ENCODE data around the gene HAPLN3. TPM values are rescaled to one million over a fixed set of nuclear protein-coding genes. Genes with fewer than 3 reads are reported as not detected.

Gene HAPLN3
- polyA plus RNA-seq, 2 of the 4 experiments (the other 2 are of a cell fraction): 8.5 to 39.7 TPM

DNA sequence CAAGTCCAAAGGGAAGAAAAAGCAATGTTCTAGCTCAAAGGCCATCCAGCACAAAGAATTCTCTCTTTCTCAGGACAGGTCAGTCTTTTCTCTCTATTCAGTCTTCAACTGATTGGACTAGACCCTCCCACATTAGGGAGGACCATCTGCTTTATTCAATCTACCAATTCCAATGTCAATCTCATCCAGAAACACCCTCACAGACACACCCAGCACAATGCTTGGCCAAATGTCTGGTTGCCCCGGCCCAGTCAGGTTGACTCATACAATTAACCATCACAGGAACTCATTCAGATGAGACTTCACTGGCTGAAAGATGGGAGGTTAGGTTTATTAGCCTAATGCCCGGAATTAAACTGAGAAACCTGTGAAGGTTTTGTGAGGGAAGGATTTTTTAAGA, 59.7 kb downstream of the HAPLN3 start:
- FAIRE-seq (peak; percentile 46), ATAC-seq (no peak), DNase-seq (ENCODE audit: low read depth in 1 of 2, low spot score in 1 of 2) (no peak)
- TF ChIP-seq, protein P1, sequence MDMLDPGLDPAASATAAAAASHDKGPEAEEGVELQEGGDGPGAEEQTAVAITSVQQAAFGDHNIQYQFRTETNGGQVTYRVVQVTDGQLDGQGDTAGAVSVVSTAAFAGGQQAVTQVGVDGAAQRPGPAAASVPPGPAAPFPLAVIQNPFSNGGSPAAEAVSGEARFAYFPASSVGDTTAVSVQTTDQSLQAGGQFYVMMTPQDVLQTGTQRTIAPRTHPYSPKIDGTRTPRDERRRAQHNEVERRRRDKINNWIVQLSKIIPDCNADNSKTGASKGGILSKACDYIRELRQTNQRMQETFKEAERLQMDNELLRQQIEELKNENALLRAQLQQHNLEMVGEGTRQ (IDR thresholded peaks at IDR 0.05): 0 out of 2 replicates have a peak, but pooled peaks have one; percentile 10
- no peak for TF ChIP-seq EP300 (IDR thresholded peaks at IDR 0.05)
- no peak for TF ChIP-seq HDAC2 (IDR thresholded peaks at IDR 0.05)
- no peak overlapping the region for H3K4me2 ChIP-seq
- ChIA-PET POLR2A (no interaction called here), CTCF (interaction anchor here (0.7 to 15.7 kb wide), 16 partner anchors 8 to 358 kb away, joined by 3 to 297 read pairs (median 10); partner anchors contain the start of gene ISG20)
- H3K9me3 ChIP-seq: no peaks in the 10 kb centered on the region
- H3K4me3 ChIP-seq: no peak overlapping the region
- no peaks in the 10 kb centered on the region; the same call in 2 of the 3 replicates for H3K4me1 ChIP-seq
- no peak overlapping the region for H3K27ac ChIP-seq
- 21% methylated on average over 2 of the region's 2 CpGs for WGBS (ENCODE audit: missing lambda C conversion rate)

DNA sequence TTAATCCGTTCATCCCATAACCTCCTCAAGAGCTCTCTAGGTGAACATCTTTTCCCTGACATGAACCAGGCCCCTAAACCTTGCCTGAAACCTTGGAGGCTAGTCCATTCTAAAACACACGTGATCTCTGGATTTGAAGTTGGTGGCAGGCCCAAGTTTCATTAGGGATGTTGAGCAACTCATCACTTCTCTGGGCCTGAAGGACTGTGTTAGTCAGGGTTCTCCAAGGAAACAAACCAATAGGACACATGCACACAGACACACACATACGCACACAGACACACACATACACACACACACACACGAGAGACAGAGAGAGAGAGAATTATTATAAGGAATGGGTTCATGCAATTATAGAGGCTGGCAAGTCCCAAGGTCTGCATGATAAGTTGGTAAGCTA, 60.2 kb downstream of the HAPLN3 start:
- ChIA-PET CTCF (interaction anchor here (0.7 to 15.7 kb wide), 35 partner anchors 8 to 362 kb away, joined by 3 to 297 read pairs (median 4); partner anchors contain the start of gene ISG20), POLR2A (no interaction called here)
- Histone ChIP-seq H3K4me3 (no peak overlapping the region), H3K4me2 (no peak overlapping the region), H3K27ac (no peak overlapping the region), H3K4me1 (no peaks in the 10 kb centered on the region; the same call in 2 of the 3 replicates), H3K9me3 (no peaks in the 10 kb centered on the region)
- DNase-seq (ENCODE audit: low read depth in 1 of 2, low spot score in 1 of 2): no peak
- no peak for TF ChIP-seq TFCP2L1 (CRISPR knock-in tag; IDR thresholded peaks at IDR 0.05)
- WGBS (ENCODE audit: missing lambda C conversion rate): 71% methylated on average over 4 of the region's 4 CpGs
- no peak for ATAC-seq
- no peak for FAIRE-seq

DNA sequence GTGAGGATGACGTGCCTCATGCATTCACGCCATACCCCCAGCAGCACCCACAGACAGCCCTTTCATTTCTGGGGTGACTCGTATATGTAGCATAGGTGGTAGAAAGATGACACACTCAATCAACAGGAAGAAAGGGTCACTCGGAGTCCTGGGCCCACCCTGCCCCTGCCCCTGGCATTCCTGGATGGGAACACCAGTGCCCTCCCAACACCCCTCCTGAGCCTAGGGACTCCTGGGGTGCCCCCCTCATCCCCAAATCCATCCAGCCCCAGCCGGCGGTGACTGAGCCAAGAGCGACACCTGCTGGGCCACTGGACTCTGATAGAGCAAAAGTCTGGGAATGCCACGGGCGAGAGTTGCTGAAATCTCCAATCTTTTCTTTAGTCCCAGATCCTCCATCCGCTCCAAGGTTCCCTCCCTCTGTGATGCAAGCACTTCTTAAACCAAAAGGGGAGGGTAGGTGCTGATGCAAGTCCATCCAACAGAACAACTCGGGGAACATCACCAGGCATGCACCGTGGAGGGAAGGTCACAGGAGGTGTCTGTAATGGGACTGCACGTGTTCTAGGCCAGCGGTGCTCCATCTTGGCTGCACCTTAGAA, 61.0 kb downstream of the HAPLN3 start:
- POLR2A ChIA-PET: interaction anchor here (1.1 kb wide), 1 partner anchor 177 kb away, joined by 3 read pairs; no protein-coding TSS in a partner anchor
- ATAC-seq (peak; percentile 61 to 87), DNase-seq (ENCODE audit: low read depth in 1 of 2, low spot score in 1 of 2) (peak; percentile 44 to 57), FAIRE-seq (peak; percentile 77)
- H3K4me1 ChIP-seq: no peaks in the 10 kb centered on the region; the same call in 2 of the 3 replicates
- 31% methylated on average over 14 of the region's 14 CpGs for WGBS (ENCODE audit: missing lambda C conversion rate)
- CTCF ChIA-PET: interaction anchor here (0.6 to 15.7 kb wide), 40 partner anchors 9 to 361 kb away, joined by 3 to 297 read pairs (median 4); partner anchors contain the start of gene ISG20
- H3K27ac ChIP-seq: no peak overlapping the region
- no peaks in the 10 kb centered on the region for H3K9me3 ChIP-seq
- 0 out of 3 replicates have a peak overlapping the region, but pooled peaks have one; percentile 4 for H3K4me2 ChIP-seq
- H3K4me3 ChIP-seq: no peak overlapping the region
- TF ChIP-seq, protein P2, sequence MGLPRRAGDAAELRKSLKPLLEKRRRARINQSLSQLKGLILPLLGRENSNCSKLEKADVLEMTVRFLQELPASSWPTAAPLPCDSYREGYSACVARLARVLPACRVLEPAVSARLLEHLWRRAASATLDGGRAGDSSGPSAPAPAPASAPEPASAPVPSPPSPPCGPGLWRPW (IDR thresholded peaks at IDR 0.05): no peak
- TF ChIP-seq, protein P3, sequence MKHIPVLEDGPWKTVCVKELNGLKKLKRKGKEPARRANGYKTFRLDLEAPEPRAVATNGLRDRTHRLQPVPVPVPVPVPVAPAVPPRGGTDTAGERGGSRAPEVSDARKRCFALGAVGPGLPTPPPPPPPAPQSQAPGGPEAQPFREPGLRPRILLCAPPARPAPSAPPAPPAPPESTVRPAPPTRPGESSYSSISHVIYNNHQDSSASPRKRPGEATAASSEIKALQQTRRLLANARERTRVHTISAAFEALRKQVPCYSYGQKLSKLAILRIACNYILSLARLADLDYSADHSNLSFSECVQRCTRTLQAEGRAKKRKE (CRISPR knock-in tag; IDR thresholded peaks at IDR 0.05; ENCODE audit: low read depth): no peak
- TF ChIP-seq NR3C1 (IDR thresholded peaks at IDR 0.05) (no peak), FOSL2 (IDR thresholded peaks at IDR 0.05) (no peak), FOSL2 (CRISPR knock-in tag; IDR thresholded peaks at IDR 0.05) (peak; percentile 42; the same call in 1 of the 2 replicates), HOXB13 (CRISPR knock-in tag; IDR thresholded peaks at IDR 0.05; ENCODE audit: low read depth) (no peak), HDAC2 (IDR thresholded peaks at IDR 0.05) (no peak), HEYL (CRISPR knock-in tag; IDR thresholded peaks at IDR 0.05) (no peak), PHF8 (IDR thresholded peaks at IDR 0.05; ENCODE audit: borderline replicate concordance, low read depth) (no peak), ESRRA (IDR thresholded peaks at IDR 0.05; ENCODE audit: borderline replicate concordance, low read length) (no peak), CHD4 (IDR thresholded peaks at IDR 0.05; ENCODE audit: borderline replicate concordance) (no peak), SMC3 (IDR thresholded peaks at IDR 0.05) (peak; percentile 94), FOXS1 (CRISPR knock-in tag; IDR thresholded peaks at IDR 0.05) (no peak), ZNF302 (CRISPR knock-in tag; IDR thresholded peaks at IDR 0.05) (no peak), EHMT2 (IDR thresholded peaks at IDR 0.05; ENCODE audit: low read depth) (no peak), GATA3 (IDR thresholded peaks at IDR 0.05; ENCODE audit: borderline replicate concordance) (no peak), RFX5 (IDR thresholded peaks at IDR 0.05) (no peak), FOSB (CRISPR knock-in tag; IDR thresholded peaks at IDR 0.05) (no peak), NFE2L2 (conservative IDR thresholded peaks at IDR 0.05; ENCODE audit: low read length) (no peak), NPAS2 (CRISPR knock-in tag; IDR thresholded peaks at IDR 0.05; ENCODE audit: borderline replicate concordance) (no peak), CBX2 (IDR thresholded peaks at IDR 0.05; ENCODE audit: borderline replicate concordance, low read depth) (no peak), RCOR1 (IDR thresholded peaks at IDR 0.05; ENCODE audit: low read depth, low read length) (no peak), RAD21 (conservative IDR thresholded peaks at IDR 0.05 in 1 of 2, IDR thresholded peaks at IDR 0.05 in 1 of 2) (peak; percentile 95 to 96), KDM5A (IDR thresholded peaks at IDR 0.05) (no peak), JUNB (IDR thresholded peaks at IDR 0.05) (no peak)
- TF ChIP-seq, protein P4, sequence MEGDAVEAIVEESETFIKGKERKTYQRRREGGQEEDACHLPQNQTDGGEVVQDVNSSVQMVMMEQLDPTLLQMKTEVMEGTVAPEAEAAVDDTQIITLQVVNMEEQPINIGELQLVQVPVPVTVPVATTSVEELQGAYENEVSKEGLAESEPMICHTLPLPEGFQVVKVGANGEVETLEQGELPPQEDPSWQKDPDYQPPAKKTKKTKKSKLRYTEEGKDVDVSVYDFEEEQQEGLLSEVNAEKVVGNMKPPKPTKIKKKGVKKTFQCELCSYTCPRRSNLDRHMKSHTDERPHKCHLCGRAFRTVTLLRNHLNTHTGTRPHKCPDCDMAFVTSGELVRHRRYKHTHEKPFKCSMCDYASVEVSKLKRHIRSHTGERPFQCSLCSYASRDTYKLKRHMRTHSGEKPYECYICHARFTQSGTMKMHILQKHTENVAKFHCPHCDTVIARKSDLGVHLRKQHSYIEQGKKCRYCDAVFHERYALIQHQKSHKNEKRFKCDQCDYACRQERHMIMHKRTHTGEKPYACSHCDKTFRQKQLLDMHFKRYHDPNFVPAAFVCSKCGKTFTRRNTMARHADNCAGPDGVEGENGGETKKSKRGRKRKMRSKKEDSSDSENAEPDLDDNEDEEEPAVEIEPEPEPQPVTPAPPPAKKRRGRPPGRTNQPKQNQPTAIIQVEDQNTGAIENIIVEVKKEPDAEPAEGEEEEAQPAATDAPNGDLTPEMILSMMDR (IDR thresholded peaks at IDR 0.05): peak; percentile 84
- TF ChIP-seq, protein P5, sequence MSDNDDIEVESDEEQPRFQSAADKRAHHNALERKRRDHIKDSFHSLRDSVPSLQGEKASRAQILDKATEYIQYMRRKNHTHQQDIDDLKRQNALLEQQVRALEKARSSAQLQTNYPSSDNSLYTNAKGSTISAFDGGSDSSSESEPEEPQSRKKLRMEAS (IDR thresholded peaks at IDR 0.05): no peak

All from A549 (cell line).